HG03039 (cell line): ENCODE measurements around the gene GPR63.

Experiments used
- ATAC-seq: cut with Tn5 transposase; IDR thresholded peaks from one replicate; pipeline ENCODE4 v1.9.1; 2021; ENCODE audit warnings: mild to moderate bottlenecking, moderate library complexity; ENCODE audit not compliant: unreplicated experiment

GPR63 gene

DNA sequence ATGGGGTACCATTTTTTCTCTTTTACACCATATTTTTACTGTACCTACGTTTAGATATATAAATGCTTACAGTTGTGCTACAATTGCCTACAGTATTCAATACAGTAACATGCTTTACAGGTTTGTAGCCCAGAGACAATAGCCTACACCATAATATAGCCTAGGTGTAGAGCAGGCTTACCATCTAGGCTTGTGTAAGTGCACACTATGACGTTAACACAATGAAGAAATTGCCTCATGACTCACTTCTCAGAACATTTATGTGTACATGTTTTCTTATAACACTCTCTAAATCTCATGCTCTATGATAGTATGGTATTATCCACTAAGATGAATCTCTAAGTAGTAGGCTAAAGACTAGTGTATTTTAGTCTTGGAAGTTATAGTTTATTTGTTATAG, 13.5 kb downstream of the GPR63 start:
- no peak for ATAC-seq

GRCh38 chr6:96821034-96821433, 16.2 kb downstream of the GPR63 start:
- no peak for ATAC-seq

DNA sequence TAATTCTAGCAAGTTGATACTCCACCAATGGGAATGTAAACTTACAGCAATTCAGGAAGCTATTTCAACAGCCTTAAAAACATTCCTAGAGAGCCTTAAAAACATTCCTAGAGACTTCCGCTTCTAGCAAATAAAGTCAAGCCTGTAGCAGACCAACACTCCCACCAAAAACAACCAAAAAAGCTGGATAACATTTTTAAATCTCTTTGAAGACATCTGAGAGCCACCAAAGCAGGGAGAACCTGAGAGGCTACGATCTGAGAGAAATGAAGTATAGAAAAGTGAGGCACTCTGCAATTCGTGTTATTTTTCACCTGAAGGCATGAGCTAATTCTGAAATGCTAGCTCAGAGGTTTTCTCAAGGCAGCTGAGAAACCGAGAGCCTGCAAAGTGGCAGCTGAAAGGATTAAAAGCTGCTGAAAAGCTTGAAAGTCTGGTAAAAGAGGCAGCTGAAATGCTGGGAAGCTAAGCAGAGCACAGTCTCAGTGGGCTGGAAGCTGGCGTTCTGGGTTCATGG, 20.9 kb downstream of the GPR63 start:
- no peak for ATAC-seq

- ATAC-seq, result no peak
Observed at GRCh38 chr6:96814625-96815024, 22.7 kb downstream of the GPR63 start.

DNA sequence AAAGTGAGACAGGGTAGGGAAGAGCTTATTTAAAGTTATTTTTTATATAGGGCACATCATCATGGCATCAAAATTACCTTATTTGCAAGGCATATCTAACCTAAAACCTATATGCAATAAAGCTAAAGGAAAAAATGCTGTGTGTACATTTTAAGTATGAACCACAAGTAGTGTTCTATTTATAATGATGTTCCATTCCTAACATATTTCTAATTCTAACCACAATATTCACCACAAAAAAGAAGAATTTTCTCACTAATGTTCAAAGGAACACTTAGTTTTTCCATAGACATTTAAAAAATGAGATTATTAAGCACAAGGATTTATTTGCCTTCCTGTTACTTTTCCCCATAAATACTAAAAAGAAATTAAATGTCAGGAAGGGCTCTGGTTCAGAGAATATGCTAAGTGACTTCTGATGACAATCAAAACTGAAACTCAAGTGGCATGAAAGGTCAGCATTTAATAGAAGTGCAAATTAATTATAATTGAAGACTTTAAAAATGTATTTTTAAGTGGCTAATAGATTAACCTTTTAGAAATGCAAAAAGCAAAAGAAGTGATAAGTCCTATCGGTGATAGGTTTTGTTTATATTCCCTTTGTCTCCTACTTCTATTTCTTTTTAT, 25.1 kb downstream of the GPR63 start:
- no peak for ATAC-seq

GRCh38 chr6:96811670-96812069, 25.6 kb downstream of the GPR63 start:
- no peak for ATAC-seq

DNA sequence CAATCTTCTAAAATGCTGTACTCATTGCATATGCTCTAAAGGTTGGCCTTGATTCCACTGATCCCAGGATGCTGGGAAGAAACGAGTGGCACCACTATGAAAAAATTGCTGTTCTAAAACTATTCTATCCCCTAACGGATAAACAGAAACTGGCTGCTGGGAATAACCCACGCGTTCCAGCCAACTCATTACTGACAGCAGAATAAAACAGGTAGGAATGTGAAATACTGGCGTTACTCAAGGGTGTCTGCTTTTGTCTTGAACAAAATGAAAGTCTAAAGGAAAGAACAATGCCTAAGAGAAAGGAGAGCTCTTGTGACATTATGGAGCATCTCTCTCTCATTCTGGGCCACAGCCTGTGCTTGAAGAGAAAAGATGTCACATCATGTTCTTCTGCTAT, 26.1 kb downstream of the GPR63 start:
- no peak for ATAC-seq

DNA sequence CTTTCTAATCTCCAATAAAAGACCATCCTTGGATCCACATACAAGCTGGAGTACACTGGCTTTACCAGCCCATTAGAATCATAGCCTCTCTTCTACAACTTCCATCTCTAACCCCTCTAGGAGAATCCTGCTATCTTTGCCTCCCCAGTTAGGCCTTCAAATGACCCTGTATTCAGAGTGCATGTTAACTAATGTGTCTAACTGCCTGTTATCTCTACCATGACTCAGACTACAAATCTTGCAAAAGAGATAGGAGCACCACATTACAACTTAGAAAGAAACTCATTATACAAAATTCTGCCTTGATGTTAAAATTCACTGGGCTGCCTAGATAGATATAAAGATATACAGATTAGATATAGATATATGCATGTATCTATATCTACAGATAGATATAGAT, 28.2 kb downstream of the GPR63 start:
- ATAC-seq, result no peak

- ATAC-seq, result no peak
Observed at GRCh38 chr6:96803106-96803481, 34.2 kb downstream of the GPR63 start.

- peak; percentile 97 for ATAC-seq
Observed at GRCh38 chr6:96795481-96795880, 41.8 kb downstream of the GPR63 start.

GRCh38 chr6:96794980-96795379, 42.3 kb downstream of the GPR63 start:
- peak; percentile 12 for ATAC-seq

DNA sequence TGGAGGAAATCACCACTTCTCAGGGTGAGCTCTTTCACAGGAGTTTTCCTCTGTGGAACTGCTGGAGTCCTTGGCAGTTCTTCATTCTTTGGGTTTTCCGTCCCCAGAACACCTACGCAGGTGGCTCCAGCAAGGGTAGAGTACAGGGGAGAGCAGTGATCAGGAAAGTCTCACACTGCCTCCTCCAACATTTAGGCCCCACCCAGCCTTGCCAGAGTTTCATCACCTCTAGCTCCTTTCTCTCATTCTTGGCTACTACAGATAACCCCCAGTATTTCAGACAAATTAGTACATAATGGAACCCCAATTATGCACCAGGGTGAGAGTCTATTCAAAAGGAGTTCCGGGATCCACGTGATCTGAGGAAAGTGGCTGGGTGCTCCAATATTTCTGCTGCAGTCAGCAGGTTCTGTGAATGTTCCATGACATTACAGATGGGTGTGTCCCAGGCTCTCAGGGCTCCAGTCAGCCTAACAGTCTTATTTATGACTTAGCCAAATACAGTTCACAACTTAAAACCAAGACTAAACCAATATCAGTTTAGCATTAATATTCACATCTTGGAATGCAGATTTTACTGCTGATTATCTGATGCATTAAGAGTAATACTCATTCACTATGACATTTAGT, 44.6 kb downstream of the GPR63 start:
- ATAC-seq, result no peak

GRCh38 chr6:96789871-96790270, 47.4 kb downstream of the GPR63 start:
- no peak for ATAC-seq

- ATAC-seq, result no peak
Observed at GRCh38 chr6:96787846-96788580, 49.3 kb downstream of the GPR63 start.

GRCh38 chr6:96786336-96786735, 50.9 kb downstream of the GPR63 start:
- no peak for ATAC-seq

DNA sequence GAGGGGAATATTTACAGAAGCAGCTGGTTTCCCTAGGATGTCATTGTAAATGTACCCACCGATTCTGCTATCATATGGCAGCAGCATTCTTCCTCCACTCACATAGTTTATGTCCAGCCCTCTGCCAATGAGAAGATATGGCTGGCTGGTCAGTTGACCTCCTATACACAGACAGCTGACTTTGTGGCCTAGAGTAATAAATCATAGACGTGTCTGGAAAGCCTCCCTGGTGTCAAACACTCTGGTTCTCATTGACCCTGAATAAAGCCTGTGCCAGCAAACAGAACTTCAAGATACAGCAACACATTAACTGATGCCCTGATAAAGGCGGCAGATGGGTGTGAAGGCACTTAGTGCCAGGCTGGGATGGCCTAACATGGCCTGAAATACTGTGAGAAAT, 52.6 kb downstream of the GPR63 start:
- no peak for ATAC-seq

- ATAC-seq, result no peak
Observed at GRCh38 chr6:96783307-96783706, 54.0 kb downstream of the GPR63 start.

- ATAC-seq, result no peak
Observed at GRCh38 chr6:96781557-96781956, 55.7 kb downstream of the GPR63 start.

DNA sequence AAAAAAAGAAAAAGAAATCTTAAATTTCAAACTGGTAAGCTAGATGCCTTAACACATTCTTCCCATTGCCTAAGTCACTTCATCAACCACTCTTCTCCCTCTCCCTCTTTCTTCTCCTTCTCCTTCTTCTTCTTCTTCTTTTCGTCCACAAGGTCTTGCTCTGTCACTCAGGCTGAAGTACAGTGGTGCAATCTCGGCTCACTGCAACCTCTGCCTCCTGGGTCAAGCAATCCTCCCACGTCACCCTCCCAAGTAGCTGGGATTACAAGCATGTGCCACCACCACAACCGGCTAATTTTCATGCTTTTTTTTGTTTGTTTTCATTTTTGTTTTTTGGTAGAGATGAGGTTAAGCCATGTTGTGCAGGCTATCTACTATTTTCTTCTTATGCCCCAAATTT, 60.2 kb downstream of the GPR63 start:
- ATAC-seq, result no peak

GRCh38 chr6:96775727-96776400, 61.4 kb downstream of the GPR63 start:
- ATAC-seq, result no peak

GRCh38 chr6:96766769-96767168, 70.5 kb downstream of the GPR63 start:
- no peak for ATAC-seq

GRCh38 chr6:96762599-96762998, 74.7 kb downstream of the GPR63 start:
- no peak for ATAC-seq
